ENCODE data around the gene HOXA5. TPM values are rescaled to one million over a fixed set of nuclear protein-coding genes. Genes with fewer than 3 reads are reported as not detected.

HOXA5 gene
- total RNA-seq, 1 experiment from 2014 or later = 6.7 TPM

DNA sequence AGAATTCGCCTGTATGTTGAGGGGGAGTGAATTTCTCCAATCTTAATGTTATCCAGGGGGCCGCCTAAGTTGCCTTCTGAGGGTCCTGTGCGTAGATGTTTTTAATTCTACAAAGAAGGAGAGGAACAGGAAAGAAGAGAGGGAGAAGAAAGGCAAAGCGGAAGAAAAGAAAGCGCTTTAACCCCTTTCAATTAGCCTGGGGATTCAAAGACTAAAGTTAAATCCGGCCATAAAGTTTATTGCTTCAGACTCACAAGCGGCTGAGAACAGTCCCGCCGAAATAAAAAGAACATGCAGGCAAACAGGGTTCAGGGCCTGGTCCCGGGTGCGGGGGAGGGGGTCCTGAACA, 4.5 kb downstream of the HOXA5 start:
- BruUV-seq (replicated peaks) = no TSS peak
- no peak for DNase-seq (ENCODE audit: low read depth, low spot score)
- Histone ChIP-seq H3K4me3 (replicated peaks in 1 of 2; ENCODE audit: low read depth in 1 of 2, low read length in 2 of 2) (no peak overlapping the region), H3K9ac (ENCODE audit: low read length) (no peak overlapping the region), H3K27me3 (ENCODE audit: insufficient read depth, low read length) (no peaks in the 10 kb centered on the region), H3K36me3 (ENCODE audit: control insufficient read depth in 1 of 2, insufficient read depth in 2 of 2, low read length in 2 of 2) (peaks cover 3 to 6% of the 10 kb centered on the region in 2 experiments; a peak in 2 of 4 replicates), H3K4me2 (ENCODE audit: low read length) (no peak overlapping the region), H3K79me2 (ENCODE audit: insufficient read depth, low read length) (no peaks in the 10 kb centered on the region), H3K9me2 (ENCODE audit: insufficient read depth) (no peaks in the 10 kb centered on the region), H2AFZ (ENCODE audit: low read depth, low read length, poor library complexity, severe bottlenecking) (no peak overlapping the region), H3K27ac (ENCODE audit: low read depth, low read length) (no peak overlapping the region), H4K20me1 (ENCODE audit: insufficient read depth) (no peaks in the 10 kb centered on the region), H3K9me3 (ENCODE audit: control insufficient read depth in 1 of 2, insufficient read depth in 1 of 2, low read depth in 1 of 2, low read length in 2 of 2) (no peaks in the 10 kb centered on the region), H3K4me1 (ENCODE audit: control insufficient read depth in 1 of 2, insufficient read depth in 2 of 2, low read length in 2 of 2) (peaks cover 28 to 45% of the 10 kb centered on the region in 2 experiments)
- ChIA-PET RAD21 (ENCODE audit: low non-redundant PET in 1 of 2, low total read pairs in 2 of 2, uncharacterized antibody in 2 of 2, unreplicated experiment in 2 of 2) (no interaction called here), POLR2A (no interaction called here), CTCF (no interaction called here)
- no peak for TF ChIP-seq SRF (IDR thresholded peaks at IDR 0.05; ENCODE audit: low read depth)
- TF ChIP-seq ZFX (IDR thresholded peaks at IDR 0.05) = no peak
- no peak for TF ChIP-seq RAD21 (IDR thresholded peaks at IDR 0.05; ENCODE audit: low read depth)
- no peak for TF ChIP-seq SIN3A (IDR thresholded peaks at IDR 0.05; ENCODE audit: low read depth)
- ATAC-seq = no peak
- intact Hi-C loops (cut with micrococcal nuclease) = no loop called here

- DNase-seq (ENCODE audit: low read depth, low spot score) (no peak), ATAC-seq (no peak)
- H3K4me1 ChIP-seq (ENCODE audit: control insufficient read depth in 1 of 2, insufficient read depth in 2 of 2, low read length in 2 of 2) = peaks cover 33 to 50% of the 10 kb centered on the region in 2 experiments
- CTCF ChIA-PET = no interaction called here
- intact Hi-C loops (cut with micrococcal nuclease) = no loop called here
- H3K9ac ChIP-seq (ENCODE audit: low read length) = no peak overlapping the region
- H2AFZ ChIP-seq (ENCODE audit: low read depth, low read length, poor library complexity, severe bottlenecking) = no peak overlapping the region
- TF ChIP-seq POLR2A (IDR thresholded peaks at IDR 0.05; ENCODE audit: borderline replicate concordance, extremely low read depth, insufficient read depth, insufficient read length) (no peak), TCF7L2 (IDR thresholded peaks at IDR 0.05; ENCODE audit: borderline replicate concordance, extremely low read depth, insufficient read depth, insufficient read length) (no peak), SIN3A (IDR thresholded peaks at IDR 0.05; ENCODE audit: low read depth) (no peak), ZNF274 (IDR thresholded peaks at IDR 0.05; ENCODE audit: low read depth, low read length) (no peak)
- TF ChIP-seq, protein P1, sequence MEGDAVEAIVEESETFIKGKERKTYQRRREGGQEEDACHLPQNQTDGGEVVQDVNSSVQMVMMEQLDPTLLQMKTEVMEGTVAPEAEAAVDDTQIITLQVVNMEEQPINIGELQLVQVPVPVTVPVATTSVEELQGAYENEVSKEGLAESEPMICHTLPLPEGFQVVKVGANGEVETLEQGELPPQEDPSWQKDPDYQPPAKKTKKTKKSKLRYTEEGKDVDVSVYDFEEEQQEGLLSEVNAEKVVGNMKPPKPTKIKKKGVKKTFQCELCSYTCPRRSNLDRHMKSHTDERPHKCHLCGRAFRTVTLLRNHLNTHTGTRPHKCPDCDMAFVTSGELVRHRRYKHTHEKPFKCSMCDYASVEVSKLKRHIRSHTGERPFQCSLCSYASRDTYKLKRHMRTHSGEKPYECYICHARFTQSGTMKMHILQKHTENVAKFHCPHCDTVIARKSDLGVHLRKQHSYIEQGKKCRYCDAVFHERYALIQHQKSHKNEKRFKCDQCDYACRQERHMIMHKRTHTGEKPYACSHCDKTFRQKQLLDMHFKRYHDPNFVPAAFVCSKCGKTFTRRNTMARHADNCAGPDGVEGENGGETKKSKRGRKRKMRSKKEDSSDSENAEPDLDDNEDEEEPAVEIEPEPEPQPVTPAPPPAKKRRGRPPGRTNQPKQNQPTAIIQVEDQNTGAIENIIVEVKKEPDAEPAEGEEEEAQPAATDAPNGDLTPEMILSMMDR (IDR thresholded peaks at IDR 0.05 in 2 of 3, conservative IDR thresholded peaks at IDR 0.05 in 1 of 3; ENCODE audit: borderline replicate concordance in 1 of 3, insufficient read depth in 1 of 3, low read depth in 2 of 3, low read length in 2 of 3) = no peak
- H3K4me2 ChIP-seq (ENCODE audit: low read length) = no peak overlapping the region
- POLR2A ChIA-PET = no interaction called here
- H3K27ac ChIP-seq (ENCODE audit: low read depth, low read length) = no peak overlapping the region
- no peaks in the 10 kb centered on the region for H3K9me2 ChIP-seq (ENCODE audit: insufficient read depth)
- no peaks in the 10 kb centered on the region for H3K9me3 ChIP-seq (ENCODE audit: control insufficient read depth in 1 of 2, insufficient read depth in 1 of 2, low read depth in 1 of 2, low read length in 2 of 2)
- peaks cover 1 to 2% of the 10 kb centered on the region in 2 experiments; a peak in 2 of 4 replicates for H3K36me3 ChIP-seq (ENCODE audit: control insufficient read depth in 1 of 2, insufficient read depth in 2 of 2, low read length in 2 of 2)
- no peaks in the 10 kb centered on the region for H3K27me3 ChIP-seq (ENCODE audit: insufficient read depth, low read length)
- RAD21 ChIA-PET (ENCODE audit: low non-redundant PET in 1 of 2, low total read pairs in 2 of 2, uncharacterized antibody in 2 of 2, unreplicated experiment in 2 of 2) = no interaction called here
- no peak overlapping the region for H3K4me3 ChIP-seq (replicated peaks in 1 of 2; ENCODE audit: low read depth in 1 of 2, low read length in 2 of 2)
- BruUV-seq (replicated peaks) = no TSS peak
- no peaks in the 10 kb centered on the region for H3K79me2 ChIP-seq (ENCODE audit: insufficient read depth, low read length)
- H4K20me1 ChIP-seq (ENCODE audit: insufficient read depth) = no peaks in the 10 kb centered on the region
Observed at GRCh38 chr7:27138472-27138871, 5.0 kb downstream of the HOXA5 start.
